Natural killer cell (primary cell): Measurements from ENCODE around the gene UBL7. TPM values are rescaled to one million over a fixed set of nuclear protein-coding genes. Genes with fewer than 3 reads are reported as not detected.

Experiments used
- ATAC-seq, 3 donors: fragments of 150-1000 bp in 2 of 3; fragments of 200-7000 bp in 1 of 3; cut with Tn5 transposase; 1 replicate in 1 of 3; 2 replicates in 2 of 3; pipeline ENCODE4 v1.10.0; 2021; ENCODE audit warnings: mild to moderate bottlenecking in 2 of 3, moderate library complexity in 2 of 3
- DNase-seq, 2 donors: peaks; one replicate each; pipeline versions ENCODE4 v3.0.0 to v3.0.0-alpha.2; 2013 to 2021; ENCODE audit warnings: mixed read lengths in 1 of 2
- H3K27ac ChIP-seq: one replicate; pipeline ENCODE4 v1.5.1; 2013; ENCODE audit warnings: mild to moderate bottlenecking, low read length
- H3K27me3 ChIP-seq: one replicate; pipeline ENCODE4 v1.6.1; 2013; ENCODE audit warnings: low read length; ENCODE audit not compliant: control insufficient read depth, insufficient read depth
- H3K36me3 ChIP-seq: one replicate; pipeline ENCODE4 v1.6.1; 2013; ENCODE audit warnings: low read length; ENCODE audit not compliant: control insufficient read depth, insufficient read depth
- H3K4me1 ChIP-seq: one replicate; pipeline ENCODE4 v1.6.1; 2013; ENCODE audit warnings: low read length; ENCODE audit not compliant: control insufficient read depth, insufficient read depth
- H3K4me3 ChIP-seq: one replicate; pipeline ENCODE4 v1.5.1; 2013; ENCODE audit warnings: low read length
- H3K9me3 ChIP-seq: one replicate; pipeline ENCODE4 v1.6.1; 2013; ENCODE audit warnings: low read length; ENCODE audit not compliant: control insufficient read depth, insufficient read depth
- H3K27ac Mint-ChIP-seq, 2 donors: one replicate each; pipeline ENCODE4 v1.8.0; 2022; ENCODE audit warnings: mild to moderate bottlenecking in 2 of 2, mixed read lengths in 2 of 2, moderate library complexity in 1 of 2
- H3K27me3 Mint-ChIP-seq, 2 donors: one replicate each; pipeline ENCODE4 v1.8.0; 2022; ENCODE audit warnings: low read depth in 2 of 2, mixed read lengths in 2 of 2
- H3K36me3 Mint-ChIP-seq: one replicate; pipeline ENCODE4 v1.8.0; 2022; ENCODE audit warnings: mixed read lengths
- H3K4me1 Mint-ChIP-seq, 2 donors: one replicate each; pipeline ENCODE4 v1.8.0; 2022; ENCODE audit warnings: mixed read lengths in 2 of 2
- H3K4me3 Mint-ChIP-seq: one replicate; pipeline ENCODE4 v1.8.0; 2022; ENCODE audit warnings: mild to moderate bottlenecking, moderate library complexity, mixed read lengths
- H3K9me3 Mint-ChIP-seq, 2 donors: one replicate each; pipeline ENCODE4 v1.8.0; 2022; ENCODE audit warnings: mixed read lengths in 2 of 2
- WGBS: methylation state at CpG from one replicate; pipeline ENCODE4 v1.1.7; 2013; ENCODE audit warnings: missing lambda C conversion rate; ENCODE audit not compliant: insufficient coverage; 5-methylcytosine and 5-hydroxymethylcytosine counted together
- intact Hi-C: fragments of 100-400 bp; cut with micrococcal nuclease; formaldehyde crosslinking; loops from one replicate; pipeline ENCODE4 v1.14.2; 2022
- total RNA-seq, 4 donors: library from RNA; stranded (reverse); fragments of 120-200 nt in 1 of 4; gene quantifications; one replicate each; pipeline versions ENCODE4 v1.2.3 to v1.2.4, GENCODE V29; 2013 to 2022
- TF ChIP-seq, protein P1 (sequence below): fragments of 200-600 bp; IDR thresholded peaks from one replicate; pipeline ENCODE4 v1.8.0; 2022; ENCODE audit warnings: antibody characterized with exemption

UBL7 gene
- total RNA-seq, 3 donors from 2014 or later (not counting 1 experiment from before 2014, with no cell fraction given) = 25.1 to 38.7 (median 29.0) TPM

DNA sequence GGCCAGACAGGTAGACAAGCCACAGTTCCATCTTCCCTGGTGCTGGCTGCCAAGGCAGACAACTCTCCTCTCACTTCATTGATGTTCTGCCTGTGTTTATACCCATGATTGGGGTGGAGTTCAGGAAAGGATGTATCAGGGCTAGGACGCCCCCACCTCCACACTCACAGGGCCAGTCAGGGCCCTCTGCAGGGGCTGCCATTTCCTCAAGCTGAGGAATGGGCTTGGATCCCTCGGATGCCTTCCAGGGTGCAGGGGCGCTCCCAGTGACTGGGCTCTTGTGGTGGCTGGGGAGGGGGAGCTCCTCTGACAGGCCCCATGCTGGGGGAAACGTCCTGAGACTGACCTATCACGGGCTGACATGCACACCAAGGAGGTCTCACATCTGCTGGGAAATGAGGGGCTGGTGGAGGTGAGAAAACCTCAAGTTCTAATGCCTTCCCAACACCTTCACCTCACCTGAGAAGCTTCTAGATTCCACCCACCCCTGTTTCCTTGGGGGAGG lies 58.6 kb downstream of the UBL7 start:
- Histone ChIP-seq H3K4me3 (no peak overlapping the region), H3K36me3 (no peaks in the 10 kb centered on the region), H3K4me1 (peaks cover 79% of the 10 kb centered on the region), H3K27me3 (no peaks in the 10 kb centered on the region), H3K9me3 (no peaks in the 10 kb centered on the region), H3K27ac (peak overlapping the region; percentile 63)
- H3K4me1 Mint-ChIP-seq = peaks cover 63 to 84% of the 10 kb centered on the region in 2 donors
- H3K4me3 Mint-ChIP-seq = peak overlapping the region; percentile 29
- WGBS = 24% methylated on average over 4 of the region's 5 CpGs
- TF ChIP-seq, protein P1, sequence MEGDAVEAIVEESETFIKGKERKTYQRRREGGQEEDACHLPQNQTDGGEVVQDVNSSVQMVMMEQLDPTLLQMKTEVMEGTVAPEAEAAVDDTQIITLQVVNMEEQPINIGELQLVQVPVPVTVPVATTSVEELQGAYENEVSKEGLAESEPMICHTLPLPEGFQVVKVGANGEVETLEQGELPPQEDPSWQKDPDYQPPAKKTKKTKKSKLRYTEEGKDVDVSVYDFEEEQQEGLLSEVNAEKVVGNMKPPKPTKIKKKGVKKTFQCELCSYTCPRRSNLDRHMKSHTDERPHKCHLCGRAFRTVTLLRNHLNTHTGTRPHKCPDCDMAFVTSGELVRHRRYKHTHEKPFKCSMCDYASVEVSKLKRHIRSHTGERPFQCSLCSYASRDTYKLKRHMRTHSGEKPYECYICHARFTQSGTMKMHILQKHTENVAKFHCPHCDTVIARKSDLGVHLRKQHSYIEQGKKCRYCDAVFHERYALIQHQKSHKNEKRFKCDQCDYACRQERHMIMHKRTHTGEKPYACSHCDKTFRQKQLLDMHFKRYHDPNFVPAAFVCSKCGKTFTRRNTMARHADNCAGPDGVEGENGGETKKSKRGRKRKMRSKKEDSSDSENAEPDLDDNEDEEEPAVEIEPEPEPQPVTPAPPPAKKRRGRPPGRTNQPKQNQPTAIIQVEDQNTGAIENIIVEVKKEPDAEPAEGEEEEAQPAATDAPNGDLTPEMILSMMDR = no peak
- peak overlapping the region; percentile 32 to 70 for H3K27ac Mint-ChIP-seq
- H3K9me3 Mint-ChIP-seq = no peaks in the 10 kb centered on the region
- intact Hi-C loops = loop anchor here (5.0 kb wide), 1 partner anchor 35 kb away; no protein-coding TSS in a partner anchor
- no peaks in the 10 kb centered on the region for H3K36me3 Mint-ChIP-seq
- peak in 1 of 3 donors; percentile 20 for ATAC-seq
- no peaks in the 10 kb centered on the region for H3K27me3 Mint-ChIP-seq
- DNase-seq = no peak

DNA sequence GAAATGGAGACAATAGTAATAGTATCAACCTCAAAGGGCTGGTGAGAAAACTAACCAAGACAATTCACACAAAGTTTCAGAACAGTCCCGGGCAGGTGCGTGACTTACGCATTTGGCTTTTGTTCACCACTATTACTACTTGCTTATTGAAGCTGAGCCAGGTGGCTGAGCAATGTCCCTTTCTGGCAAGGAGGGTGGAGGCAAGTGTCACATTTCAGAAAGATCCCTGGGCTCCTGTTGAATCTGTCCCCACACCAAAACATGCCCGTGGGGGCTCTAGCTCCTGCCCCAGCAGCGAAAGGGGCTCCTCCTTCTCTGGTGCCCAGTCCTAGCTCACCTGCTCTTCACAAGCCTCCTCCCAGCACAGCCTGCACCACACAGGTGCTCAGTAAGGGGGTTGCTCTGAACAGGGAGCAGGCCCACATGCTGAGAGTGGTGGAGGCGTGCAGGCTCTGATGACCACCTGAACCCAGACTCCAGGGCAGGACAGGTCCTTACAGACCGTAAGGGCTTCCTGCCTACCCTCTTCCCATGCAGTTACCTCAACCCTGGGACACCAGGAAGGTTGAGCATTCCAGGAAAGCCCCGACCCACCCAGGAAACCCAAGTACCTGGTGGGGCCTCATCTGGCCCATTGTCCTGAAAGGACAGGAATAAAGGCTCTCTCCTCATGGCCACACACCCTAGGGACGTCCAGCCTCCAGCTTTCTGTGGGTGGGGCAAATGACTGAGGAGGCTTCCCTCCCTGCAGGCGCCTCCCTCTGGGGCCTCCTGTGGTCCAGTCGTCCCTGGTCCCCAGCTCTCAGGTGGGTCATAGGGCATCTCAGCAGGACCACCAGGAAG lies 59.8 kb downstream of the UBL7 start:
- peak in 2 of 3 donors; percentile 18 to 36 for ATAC-seq
- Mint-ChIP-seq H3K4me1 (peaks cover 53 to 77% of the 10 kb centered on the region in 2 donors), H3K27me3 (no peaks in the 10 kb centered on the region), H3K27ac (peak overlapping the region; percentile 63 to 70), H3K36me3 (no peaks in the 10 kb centered on the region), H3K9me3 (no peaks in the 10 kb centered on the region), H3K4me3 (peak overlapping the region; percentile 63)
- peak in 1 of 2 donors; percentile 43 for DNase-seq
- H3K4me1 ChIP-seq = peaks cover 91% of the 10 kb centered on the region
- no peaks in the 10 kb centered on the region for H3K27me3 ChIP-seq
- intact Hi-C loops = loop anchor here (5.0 kb wide), 1 partner anchor 36 kb away; no protein-coding TSS in a partner anchor
- no peaks in the 10 kb centered on the region for H3K9me3 ChIP-seq
- WGBS = 48% methylated on average over 11 of the region's 11 CpGs
- no peaks in the 10 kb centered on the region for H3K36me3 ChIP-seq
- TF ChIP-seq, protein P1 = no peak
- peak overlapping the region; percentile 63 for H3K27ac ChIP-seq
- H3K4me3 ChIP-seq = no peak overlapping the region

DNA sequence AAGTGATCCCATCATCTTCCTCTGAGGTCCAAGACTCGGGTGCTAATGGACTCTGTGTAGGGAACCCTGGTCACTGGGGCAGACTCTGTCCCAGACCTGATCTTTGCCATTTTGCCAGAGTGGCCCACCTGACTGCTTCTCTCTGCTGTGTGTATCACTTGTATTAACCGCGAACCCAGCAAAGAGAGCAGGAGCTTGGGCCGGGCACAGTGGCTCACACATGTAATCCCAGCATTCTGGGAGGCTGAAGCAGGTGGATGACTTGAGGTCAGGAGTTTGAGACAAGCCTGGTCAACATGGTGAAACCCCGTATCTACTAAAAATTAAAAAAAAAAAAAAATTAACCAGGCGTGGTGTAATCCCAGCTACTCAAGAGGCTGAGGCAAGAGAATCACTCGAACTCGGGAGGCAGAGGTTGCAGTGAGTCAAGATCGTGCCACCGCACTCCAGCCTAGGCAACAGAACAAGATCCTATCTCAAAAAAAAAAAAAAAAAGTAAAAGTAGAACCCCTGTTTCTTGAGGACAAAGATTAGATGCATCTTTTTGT lies 60.6 kb downstream of the UBL7 start:
- peaks cover 45 to 70% of the 10 kb centered on the region in 2 donors for H3K4me1 Mint-ChIP-seq
- peak overlapping the region; percentile 63 to 70 for H3K27ac Mint-ChIP-seq
- DNase-seq = peak in 1 of 2 donors; percentile 35

More for the DNA sequence above, 60.6 kb downstream of the UBL7 start:
- peak; percentile 5 to 43 (median 28) for ATAC-seq
- peak overlapping the region; percentile 20 for H3K27ac ChIP-seq
- TF ChIP-seq, protein P1 = no peak
- intact Hi-C loops = loop anchor here (5.0 kb wide), 1 partner anchor 37 kb away; no protein-coding TSS in a partner anchor
- no peaks in the 10 kb centered on the region for H3K27me3 ChIP-seq
- no peaks in the 10 kb centered on the region for H3K9me3 Mint-ChIP-seq
- no peak overlapping the region for H3K4me3 ChIP-seq
- H3K4me3 Mint-ChIP-seq = peak overlapping the region; percentile 63
- H3K9me3 ChIP-seq = no peaks in the 10 kb centered on the region
- WGBS = 53% methylated on average over 7 of the region's 10 CpGs
- peaks cover 94% of the 10 kb centered on the region for H3K4me1 ChIP-seq
- H3K36me3 Mint-ChIP-seq = no peaks in the 10 kb centered on the region
- H3K27me3 Mint-ChIP-seq = no peaks in the 10 kb centered on the region
- no peaks in the 10 kb centered on the region for H3K36me3 ChIP-seq
